T-helper 2 cell treated with Interferon-gamma antibody and Interleukin-4, amounts not matched to agents 5 μg/mL and 100 μg/mL, for 36 hours (primary cell): ENCODE data around the gene ZNF217.
"Not testable (repeated sequence)": the region's sequence is repeated elsewhere in the genome, so short reads cannot be mapped to it uniquely, and the experiment has no call there.

ENCODE experiments used
- DNase-seq: peaks from one replicate; pipeline ENCODE4 v3.0.0; 2021; ENCODE audit warnings: low spot score
- H3K27ac Mint-ChIP-seq: one replicate; pipeline ENCODE4 v1.8.0; 2021; ENCODE audit warnings: mild to moderate bottlenecking, mixed read lengths
- H3K27me3 Mint-ChIP-seq: one replicate; pipeline ENCODE4 v1.8.0; 2021; ENCODE audit warnings: low read depth, mixed read lengths
- H3K36me3 Mint-ChIP-seq: one replicate; pipeline ENCODE4 v1.8.0; 2021; ENCODE audit warnings: low read depth, mixed read lengths
- H3K4me1 Mint-ChIP-seq: one replicate; pipeline ENCODE4 v1.8.0; 2021; ENCODE audit warnings: low read depth, mixed read lengths
- H3K4me3 Mint-ChIP-seq: one replicate; pipeline ENCODE4 v1.8.0; 2022; ENCODE audit warnings: mild to moderate bottlenecking, moderate library complexity, mixed read lengths
- H3K9me3 Mint-ChIP-seq: one replicate; pipeline ENCODE4 v1.8.0; 2021; ENCODE audit warnings: mixed read lengths

The ZNF217 gene

GRCh38 chr20:53626584-53626983 lies 32.9 kb upstream of the ZNF217 start:
- H3K4me3 Mint-ChIP-seq: no peak overlapping the region
- H3K9me3 Mint-ChIP-seq: no peaks in the 10 kb centered on the region
- DNase-seq: no peak
- peaks cover 38% of the 10 kb centered on the region for H3K4me1 Mint-ChIP-seq
- H3K27me3 Mint-ChIP-seq: no peaks in the 10 kb centered on the region
- no peaks in the 10 kb centered on the region for H3K36me3 Mint-ChIP-seq
- H3K27ac Mint-ChIP-seq: no peak overlapping the region

GRCh38 chr20:53625311-53626129 lies 31.9 kb upstream of the ZNF217 start:
- Mint-ChIP-seq H3K4me1 (peaks cover 43% of the 10 kb centered on the region), H3K27me3 (no peaks in the 10 kb centered on the region), H3K9me3 (no peaks in the 10 kb centered on the region), H3K27ac (no peak overlapping the region), H3K4me3 (no peak overlapping the region), H3K36me3 (no peaks in the 10 kb centered on the region)
- no peak for DNase-seq

- peaks cover 43% of the 10 kb centered on the region for H3K4me1 Mint-ChIP-seq
- H3K27me3 Mint-ChIP-seq, H3K4me3 Mint-ChIP-seq, H3K9me3 Mint-ChIP-seq, H3K27ac Mint-ChIP-seq, H3K36me3 Mint-ChIP-seq, DNase-seq: not testable (repeated sequence)
Observed at GRCh38 chr20:53624927-53625250, 31.2 kb upstream of the ZNF217 start.

DNA sequence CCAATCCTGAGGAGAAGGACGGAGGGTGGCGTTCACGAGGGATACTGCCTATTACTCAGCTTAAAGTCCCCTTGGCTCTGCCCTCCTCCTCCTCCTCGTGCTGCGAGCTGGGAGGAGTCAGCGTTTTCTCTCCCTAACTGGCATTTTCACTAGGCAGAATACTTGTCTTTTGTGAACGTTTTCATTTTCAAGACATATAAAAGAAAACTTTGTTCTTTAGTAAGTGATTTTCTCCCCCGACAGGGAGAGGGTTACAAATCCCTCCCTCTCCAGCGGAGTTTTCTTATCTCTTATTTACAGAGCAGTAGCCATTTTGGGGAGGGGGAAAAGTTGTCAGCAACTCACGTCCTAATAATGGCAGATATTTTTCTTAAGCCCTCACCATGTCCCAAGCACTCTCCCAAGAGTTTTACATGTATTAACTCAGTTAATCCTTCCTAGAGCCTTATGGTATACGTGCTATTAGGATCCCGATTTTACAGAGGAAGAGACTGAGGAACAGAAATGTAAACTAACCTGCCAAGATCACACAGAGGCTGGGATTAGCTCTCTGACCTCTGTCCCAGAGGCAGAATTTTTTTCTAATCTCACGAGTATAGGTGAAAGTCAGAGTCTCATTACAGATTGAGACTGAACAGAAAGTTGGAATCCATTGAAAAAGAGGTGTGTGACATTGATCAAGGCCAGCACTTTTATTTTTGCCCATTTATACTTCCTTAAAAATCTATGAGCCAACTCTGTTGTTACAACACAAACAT lies 30.0 kb upstream of the ZNF217 start:
- DNase-seq: peak; percentile 36
- peak overlapping the region; percentile 82 for H3K4me3 Mint-ChIP-seq

GRCh38 chr20:53623134-53623453 lies 29.5 kb upstream of the ZNF217 start:
- H3K4me3 Mint-ChIP-seq: peak overlapping the region; percentile 82
- no peaks in the 10 kb centered on the region for H3K27me3 Mint-ChIP-seq
- H3K27ac Mint-ChIP-seq: peak overlapping the region; percentile 96
- H3K36me3 Mint-ChIP-seq: no peaks in the 10 kb centered on the region
- DNase-seq: no peak
- H3K4me1 Mint-ChIP-seq: peaks cover 42% of the 10 kb centered on the region
- H3K9me3 Mint-ChIP-seq: no peaks in the 10 kb centered on the region

More for the DNA sequence above, 30.0 kb upstream of the ZNF217 start:
- no peaks in the 10 kb centered on the region for H3K27me3 Mint-ChIP-seq
- H3K4me1 Mint-ChIP-seq: peaks cover 41% of the 10 kb centered on the region
- no peaks in the 10 kb centered on the region for H3K9me3 Mint-ChIP-seq
- peak overlapping the region; percentile 96 for H3K27ac Mint-ChIP-seq
- no peaks in the 10 kb centered on the region for H3K36me3 Mint-ChIP-seq

- no peak for DNase-seq
- H3K4me1 Mint-ChIP-seq: peaks cover 45% of the 10 kb centered on the region
- H3K27ac Mint-ChIP-seq: peak overlapping the region; percentile 96
- H3K9me3 Mint-ChIP-seq: no peaks in the 10 kb centered on the region
- no peaks in the 10 kb centered on the region for H3K36me3 Mint-ChIP-seq
- H3K4me3 Mint-ChIP-seq: peak overlapping the region; percentile 82
- no peaks in the 10 kb centered on the region for H3K27me3 Mint-ChIP-seq
Observed at GRCh38 chr20:53622247-53623133, 28.9 kb upstream of the ZNF217 start.

DNA sequence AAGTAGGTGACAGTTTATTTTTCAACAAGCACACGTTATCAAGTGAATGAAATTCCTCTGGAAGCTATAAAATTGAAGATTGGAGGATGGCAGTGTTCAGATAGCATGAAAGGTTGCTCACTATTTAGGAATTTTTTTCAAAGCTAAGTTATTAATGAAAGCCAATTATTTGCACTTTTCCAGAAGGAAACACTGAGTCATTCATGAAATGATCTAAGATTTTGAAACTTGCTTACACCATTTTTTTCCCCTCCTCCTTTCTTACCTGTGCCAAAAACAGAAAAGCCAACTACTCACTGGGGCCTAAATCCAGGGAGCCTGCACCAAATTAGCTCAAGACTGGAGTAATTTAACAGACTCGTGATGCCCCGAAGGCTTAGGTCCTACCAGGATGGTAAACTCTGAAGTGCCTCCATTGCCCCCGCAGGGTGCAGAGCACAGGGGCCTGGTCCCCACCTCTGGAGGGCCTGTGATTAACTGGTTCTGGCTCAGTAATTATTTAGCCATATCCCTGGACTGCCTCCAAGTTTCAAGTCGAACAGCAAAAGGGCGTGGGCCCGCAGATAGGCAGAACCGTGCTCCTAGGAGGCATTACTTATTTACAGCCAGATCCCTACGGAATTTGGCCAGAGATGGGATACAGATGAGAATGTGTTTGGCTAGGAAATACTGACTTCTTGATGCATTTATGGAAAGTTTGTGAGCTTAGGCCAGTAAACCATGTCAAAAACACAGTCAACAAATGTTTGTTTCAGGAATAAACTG lies 28.0 kb upstream of the ZNF217 start:
- no peak for DNase-seq
- Mint-ChIP-seq H3K27me3 (no peaks in the 10 kb centered on the region), H3K36me3 (no peaks in the 10 kb centered on the region), H3K4me1 (peaks cover 45% of the 10 kb centered on the region), H3K27ac (peak overlapping the region; percentile 96), H3K4me3 (peak overlapping the region; percentile 82), H3K9me3 (no peaks in the 10 kb centered on the region)

GRCh38 chr20:53618490-53619000 lies 24.9 kb upstream of the ZNF217 start:
- not testable (repeated sequence) for H3K27me3 Mint-ChIP-seq, DNase-seq, H3K9me3 Mint-ChIP-seq, H3K27ac Mint-ChIP-seq, H3K36me3 Mint-ChIP-seq, H3K4me3 Mint-ChIP-seq
- peaks cover 37% of the 10 kb centered on the region for H3K4me1 Mint-ChIP-seq

DNA sequence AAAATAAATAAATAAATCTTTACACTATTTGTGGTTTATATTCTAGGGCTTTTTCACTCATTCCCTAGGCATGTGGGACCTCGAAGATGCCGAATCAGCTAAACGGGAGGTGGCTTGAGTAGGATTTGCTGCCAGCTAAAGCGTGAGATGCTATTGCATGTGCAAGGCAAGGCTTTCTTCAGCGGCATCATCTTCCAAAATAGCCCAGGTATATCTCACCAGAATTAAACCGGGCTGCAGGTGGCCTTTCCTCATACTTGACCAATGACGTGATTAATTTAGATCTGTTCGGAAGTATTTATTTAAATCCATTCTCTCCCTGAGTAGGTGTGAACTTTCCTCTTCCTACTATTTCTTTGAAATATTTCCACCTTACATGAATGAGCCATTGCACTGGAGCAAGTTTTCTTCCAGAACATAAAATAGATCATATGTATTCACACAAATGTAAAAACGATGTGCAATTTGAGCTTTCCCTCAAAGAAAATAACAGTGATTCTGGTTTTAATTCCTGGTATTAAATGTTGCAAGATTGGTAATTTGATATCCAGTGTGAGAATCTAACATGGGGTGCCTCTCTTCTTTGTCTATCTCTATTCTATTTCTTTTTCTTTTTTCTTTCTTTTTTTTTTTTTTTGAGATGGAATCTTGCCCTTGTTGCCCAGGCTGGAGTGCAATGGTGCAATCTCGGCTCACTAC lies 24.3 kb upstream of the ZNF217 start:
- H3K4me1 Mint-ChIP-seq: peaks cover 32% of the 10 kb centered on the region
- no peaks in the 10 kb centered on the region for H3K9me3 Mint-ChIP-seq
- no peak for DNase-seq
- H3K4me3 Mint-ChIP-seq: no peak overlapping the region
- H3K27ac Mint-ChIP-seq: no peak overlapping the region
- no peaks in the 10 kb centered on the region for H3K27me3 Mint-ChIP-seq
- no peaks in the 10 kb centered on the region for H3K36me3 Mint-ChIP-seq

DNA sequence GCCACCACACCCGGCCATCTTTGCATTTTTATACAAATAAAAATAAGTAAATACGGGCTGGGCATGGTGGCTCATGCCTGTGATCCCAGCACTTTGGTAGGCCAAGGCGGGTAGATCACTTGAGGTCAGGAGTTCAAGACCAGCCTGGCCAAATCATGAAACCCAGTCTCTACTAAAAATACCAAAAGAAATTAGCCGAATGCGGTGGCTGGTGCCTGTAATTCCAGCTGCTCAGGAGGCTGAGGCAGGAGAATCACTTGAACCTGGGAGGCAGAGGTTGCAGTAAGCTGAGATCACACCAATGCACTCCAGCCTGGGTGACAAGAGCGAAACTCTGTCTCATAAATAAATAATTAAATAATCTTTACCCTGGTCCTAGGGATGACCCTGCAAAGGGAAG lies 22.9 kb upstream of the ZNF217 start:
- H3K27me3 Mint-ChIP-seq, H3K4me3 Mint-ChIP-seq, H3K9me3 Mint-ChIP-seq, DNase-seq, H3K27ac Mint-ChIP-seq, H3K36me3 Mint-ChIP-seq: not testable (repeated sequence)
- H3K4me1 Mint-ChIP-seq: peaks cover 19% of the 10 kb centered on the region

DNA sequence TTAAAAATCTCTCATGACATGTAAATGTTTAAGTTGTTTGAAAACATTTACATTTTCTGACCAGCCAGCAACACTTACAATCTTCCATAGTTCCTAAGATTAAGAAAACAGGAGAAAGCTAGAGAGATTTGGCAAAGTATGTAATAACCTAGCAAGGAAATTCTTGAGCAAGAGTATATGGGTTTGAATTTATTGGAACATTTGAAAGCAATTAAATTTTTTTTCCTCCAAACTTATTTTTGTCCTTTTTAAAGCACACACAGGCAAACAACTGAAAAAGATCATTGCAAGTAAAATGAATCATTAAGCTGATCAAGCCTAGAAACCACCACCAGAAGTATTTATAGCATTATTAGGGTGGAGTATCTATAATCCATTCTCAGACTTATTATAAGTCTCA lies 20.1 kb upstream of the ZNF217 start:
- Mint-ChIP-seq H3K4me1 (peaks cover 28% of the 10 kb centered on the region), H3K36me3 (peaks cover 6% of the 10 kb centered on the region), H3K27ac (no peak overlapping the region), H3K4me3 (no peak overlapping the region), H3K9me3 (no peaks in the 10 kb centered on the region), H3K27me3 (no peaks in the 10 kb centered on the region)
- no peak for DNase-seq

GRCh38 chr20:53612289-53612688 lies 18.6 kb upstream of the ZNF217 start:
- H3K36me3 Mint-ChIP-seq, H3K4me3 Mint-ChIP-seq, H3K27ac Mint-ChIP-seq, DNase-seq, H3K27me3 Mint-ChIP-seq, H3K9me3 Mint-ChIP-seq: not testable (repeated sequence)
- H3K4me1 Mint-ChIP-seq: peaks cover 28% of the 10 kb centered on the region

GRCh38 chr20:53611449-53611894 lies 17.8 kb upstream of the ZNF217 start:
- Mint-ChIP-seq H3K27me3 (no peaks in the 10 kb centered on the region), H3K4me1 (peaks cover 28% of the 10 kb centered on the region), H3K36me3 (peaks cover 9% of the 10 kb centered on the region), H3K4me3 (no peak overlapping the region), H3K9me3 (no peaks in the 10 kb centered on the region), H3K27ac (peak overlapping the region; percentile 42)
- DNase-seq: no peak
